Measurements from ENCODE around the gene MTAP.

MTAP gene

DNA sequence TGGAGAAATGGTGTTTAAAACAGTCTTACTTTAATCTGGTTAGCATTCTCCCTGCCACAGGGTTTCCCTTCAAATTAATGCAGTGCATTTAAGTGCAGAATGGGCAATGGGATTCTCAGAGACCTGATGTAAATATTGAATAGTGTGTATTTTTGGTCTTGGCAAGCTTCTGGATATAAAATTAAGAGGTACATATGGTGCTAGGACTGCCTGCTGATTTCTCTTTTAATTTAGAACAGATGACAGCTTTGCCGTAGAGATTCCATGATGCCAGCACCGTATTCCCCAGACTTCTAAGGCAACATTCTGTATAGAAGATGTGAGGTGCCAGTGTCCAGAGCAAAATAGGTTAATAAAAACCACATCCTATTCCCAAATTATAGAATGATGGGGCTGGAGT lies 1.9 kb downstream of the MTAP start:
- DNase-seq (ENCODE audit: insufficient read length, low spot score) (no peak), FAIRE-seq (no peak)

DNA sequence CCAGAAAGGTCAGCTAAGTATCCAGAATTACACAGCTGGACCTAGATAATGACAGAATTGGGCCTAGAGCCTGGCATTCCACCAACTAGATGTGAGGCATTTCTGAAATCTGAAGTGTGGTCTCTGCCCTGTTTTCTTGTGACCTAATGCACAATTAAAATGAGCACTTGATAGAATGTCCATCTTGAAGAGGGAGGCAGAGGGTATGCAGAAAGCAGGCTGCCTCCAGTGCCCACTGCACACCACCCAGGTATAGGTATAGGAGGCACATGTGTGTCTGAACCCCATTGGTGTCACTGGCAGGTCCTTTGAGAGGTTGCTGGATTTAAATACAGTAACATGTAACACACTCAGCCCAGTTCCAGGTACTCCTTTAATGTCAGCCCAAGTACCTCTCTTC lies 2.4 kb downstream of the MTAP start:
- DNase-seq (ENCODE audit: insufficient read length, low spot score), result no peak
- no peak for FAIRE-seq

DNA sequence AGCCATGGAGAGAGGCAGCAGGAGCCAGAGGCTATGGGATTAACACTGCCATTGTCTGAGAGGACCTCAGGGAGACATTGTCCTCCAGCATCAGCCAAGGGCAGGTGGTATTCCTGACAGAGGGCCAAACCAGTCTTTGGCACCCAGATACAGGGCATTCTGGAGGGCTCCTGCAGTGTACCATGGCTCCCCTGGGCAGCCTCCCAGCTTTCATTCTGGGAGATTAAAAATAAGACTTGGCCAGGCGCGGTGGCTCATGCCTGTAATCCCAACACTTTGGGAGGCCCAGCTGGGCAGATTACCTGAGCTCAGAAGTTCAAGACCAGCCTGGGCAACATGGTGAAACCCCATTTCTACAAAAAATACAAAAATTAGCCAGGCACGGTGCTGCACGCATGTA lies 4.2 kb downstream of the MTAP start:
- no peak for DNase-seq (ENCODE audit: insufficient read length, low spot score)
- no peak for FAIRE-seq

DNA sequence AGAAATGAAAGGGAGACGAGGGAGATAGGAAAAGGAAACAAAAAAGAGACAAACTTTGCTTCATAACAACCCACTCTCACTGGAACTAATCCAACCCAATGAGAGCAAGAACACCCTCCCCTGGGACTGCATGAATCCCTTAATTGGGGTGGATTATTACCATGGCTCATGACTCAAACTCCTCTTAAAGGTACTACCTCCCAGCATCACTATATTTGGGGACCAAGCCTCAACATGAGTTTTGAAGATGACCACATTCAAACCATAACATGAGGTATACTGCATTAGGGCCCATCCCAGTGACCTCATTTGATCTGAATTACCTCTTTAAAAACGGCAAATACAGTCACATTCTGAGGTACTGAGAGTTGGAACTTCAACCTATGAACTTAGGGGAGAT lies 8.0 kb downstream of the MTAP start:
- no peak for FAIRE-seq
- DNase-seq (ENCODE audit: insufficient read length, low spot score), result no peak

DNA sequence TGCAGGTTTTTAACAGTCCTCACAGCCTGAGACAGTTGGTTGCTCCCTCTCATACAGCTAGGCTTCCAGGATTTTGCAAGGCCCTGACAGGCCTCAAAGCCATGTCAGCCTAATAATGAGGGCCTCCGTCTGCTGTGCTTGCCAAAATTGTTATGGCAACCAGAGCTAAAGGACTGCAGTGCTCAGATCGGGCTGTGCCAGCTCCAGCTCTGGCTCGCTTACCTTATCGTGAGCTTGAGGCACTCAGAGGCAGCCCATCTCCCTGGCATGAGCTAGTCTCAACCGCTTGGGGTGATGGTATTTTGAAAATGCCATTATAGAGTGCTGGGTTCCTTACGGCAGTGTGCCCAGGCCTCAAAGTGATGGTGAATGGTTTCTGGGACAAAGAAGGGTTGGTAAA lies 8.4 kb downstream of the MTAP start:
- DNase-seq (ENCODE audit: insufficient read length, low spot score) (no peak), FAIRE-seq (no peak)

DNA sequence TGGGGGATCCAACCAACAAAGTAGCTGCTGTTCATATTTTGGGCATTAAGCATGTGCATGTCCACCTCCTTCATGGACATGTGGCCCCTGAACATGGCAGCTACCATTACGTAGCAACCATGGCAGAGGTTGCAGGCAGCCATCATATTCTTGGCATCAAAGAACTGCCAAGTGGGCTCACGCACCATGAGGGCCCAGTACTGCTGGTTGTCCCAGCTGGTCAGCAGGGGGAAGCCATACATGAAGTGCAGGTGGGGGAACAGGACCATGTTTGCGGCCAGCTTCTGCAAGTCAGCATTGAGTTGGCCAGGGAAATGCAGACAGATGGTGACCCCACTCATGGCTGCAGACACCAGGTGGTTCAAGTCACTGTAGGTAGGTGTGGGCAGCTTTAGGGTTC lies 9.5 kb downstream of the MTAP start:
- DNase-seq (ENCODE audit: insufficient read length, low spot score), result no peak
- FAIRE-seq, result no peak

DNA sequence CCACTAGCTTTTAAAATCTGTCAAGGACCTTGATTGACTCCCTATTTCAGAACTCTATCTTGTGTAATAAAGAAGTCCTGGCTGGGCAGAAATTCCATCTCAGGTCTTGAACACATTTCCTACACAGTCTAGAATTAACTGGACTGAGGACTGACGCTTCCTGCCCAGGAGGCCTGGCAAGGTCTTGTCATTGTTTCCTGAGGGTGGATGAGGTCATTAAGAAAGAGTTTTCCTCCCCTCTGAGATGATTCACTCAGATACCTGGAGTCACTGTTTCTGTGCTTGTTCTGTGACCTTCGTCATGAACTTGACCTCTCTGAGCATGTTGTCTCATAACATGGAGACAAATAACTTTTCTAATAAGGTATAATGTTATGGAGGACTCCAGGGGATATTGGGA lies 10.0 kb downstream of the MTAP start:
- FAIRE-seq, result no peak
- DNase-seq (ENCODE audit: insufficient read length, low spot score), result no peak

DNA sequence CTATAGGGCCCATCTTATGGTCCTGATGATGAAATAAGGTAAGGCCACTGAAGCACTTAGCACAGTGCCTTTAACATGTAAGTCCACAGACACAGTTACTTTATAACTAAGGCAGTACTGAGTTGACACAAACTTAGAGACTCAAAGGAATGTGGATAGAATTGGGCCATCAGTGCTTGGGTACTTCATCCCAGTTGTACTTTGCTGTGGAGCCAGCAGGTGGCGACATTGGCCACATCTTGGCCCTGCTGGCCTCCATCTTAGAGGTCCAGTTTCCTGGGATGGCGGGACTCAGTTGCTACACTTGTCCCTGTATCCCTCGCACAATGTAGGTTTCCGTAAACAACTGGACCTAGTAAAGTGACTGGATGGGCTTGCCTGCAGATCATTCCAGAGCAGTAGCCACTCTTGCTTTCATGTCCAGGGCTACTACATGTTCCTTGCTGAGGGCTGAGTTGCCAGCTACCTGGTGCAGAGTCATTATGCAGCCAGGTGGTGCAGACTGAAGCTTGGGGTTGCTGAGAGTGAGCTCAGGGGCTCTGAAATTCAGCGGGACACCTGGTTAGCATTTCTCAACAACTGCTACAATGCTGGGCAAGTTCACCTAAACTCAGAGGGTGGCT lies 10.6 kb downstream of the MTAP start:
- DNase-seq (ENCODE audit: insufficient read length, low spot score) (peak; percentile 48), FAIRE-seq (peak; percentile 90)

DNA sequence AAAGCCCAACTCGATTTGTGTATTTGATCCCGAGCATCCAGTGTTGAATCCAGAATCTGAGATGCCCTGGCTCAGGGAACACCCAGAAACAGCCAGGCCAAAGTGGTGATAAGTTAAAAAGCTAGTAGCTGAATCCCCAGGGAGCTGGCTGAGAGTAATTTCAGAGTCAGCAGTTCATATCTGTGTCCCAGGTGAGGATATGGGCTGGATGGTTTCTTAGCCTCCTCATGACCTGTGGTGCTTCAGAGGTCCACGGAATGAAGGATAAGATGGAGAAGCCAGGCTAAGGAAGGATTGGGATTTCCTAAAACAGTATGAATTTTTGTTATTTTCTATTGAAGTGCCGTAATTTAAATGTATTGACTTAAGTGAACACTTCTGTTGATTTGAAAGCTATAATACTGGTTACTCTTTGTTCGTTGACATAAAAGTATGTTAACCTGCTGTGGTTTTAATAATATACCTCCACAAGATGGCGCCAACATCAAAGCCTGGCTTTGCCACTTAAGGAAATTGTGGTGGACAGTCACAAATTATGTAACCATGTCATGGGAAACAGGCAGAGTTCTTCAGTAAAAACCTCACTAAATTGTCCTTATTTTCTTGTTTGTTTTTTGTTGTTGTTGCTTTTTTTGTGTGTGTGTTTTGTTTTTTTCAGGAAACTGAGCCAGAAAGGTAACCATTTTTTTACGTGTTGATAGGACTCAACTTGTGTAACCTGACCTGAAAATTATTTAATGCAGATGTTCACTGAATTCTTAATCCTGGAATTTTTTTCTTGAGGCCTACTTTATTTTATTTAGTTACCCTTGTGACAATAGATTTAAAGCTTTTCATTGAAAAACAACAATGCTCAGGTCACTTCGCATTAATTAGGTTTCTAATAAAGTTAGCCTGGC lies 11.4 kb downstream of the MTAP start:
- DNase-seq (ENCODE audit: insufficient read length, low spot score), result peak; percentile 20

DNA sequence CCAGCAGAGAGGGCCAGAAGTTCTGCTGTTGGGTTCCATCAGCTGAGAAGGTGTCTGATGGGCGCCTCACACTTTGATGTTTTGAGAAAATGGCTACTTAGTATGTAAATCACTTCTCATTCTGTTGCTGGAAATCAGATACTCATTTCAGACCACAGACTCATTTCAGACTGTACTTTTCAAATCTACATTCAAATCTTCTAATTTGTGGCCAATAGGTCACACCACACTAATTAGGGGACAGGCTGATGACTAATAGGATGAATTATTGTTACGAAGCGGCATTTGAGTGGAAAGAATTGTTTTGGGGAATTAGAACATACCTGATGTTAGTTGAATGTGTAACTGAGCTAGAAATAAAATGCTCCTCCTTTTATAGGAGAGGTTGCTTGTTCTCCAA lies 13.2 kb downstream of the MTAP start:
- DNase-seq (ENCODE audit: insufficient read length, low spot score), result no peak
- no peak for FAIRE-seq

More for the DNA sequence above, 11.4 kb downstream of the MTAP start:
- FAIRE-seq, result peak; percentile 95

DNA sequence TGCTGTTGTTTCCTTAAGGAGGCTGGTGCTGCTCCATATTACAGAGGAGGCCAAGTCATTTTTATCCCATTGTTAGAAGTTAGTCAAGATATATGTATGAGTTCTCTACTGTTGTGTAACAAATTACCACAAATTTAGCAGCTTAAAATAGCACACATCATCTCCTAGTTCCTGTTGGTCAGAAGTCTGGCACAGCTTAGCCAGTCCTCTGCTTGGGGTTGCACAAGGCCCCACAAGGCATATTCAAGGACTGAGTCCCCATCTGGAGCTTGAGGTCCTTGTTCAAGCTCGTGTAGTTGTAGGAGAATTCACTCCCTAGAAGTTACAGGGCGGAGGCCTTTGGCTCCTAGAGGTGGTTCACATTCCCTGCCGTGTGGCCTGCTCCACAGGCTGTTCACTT lies 14.7 kb downstream of the MTAP start:
- DNase-seq (ENCODE audit: insufficient read length, low spot score) (no peak), FAIRE-seq (no peak)

DNA sequence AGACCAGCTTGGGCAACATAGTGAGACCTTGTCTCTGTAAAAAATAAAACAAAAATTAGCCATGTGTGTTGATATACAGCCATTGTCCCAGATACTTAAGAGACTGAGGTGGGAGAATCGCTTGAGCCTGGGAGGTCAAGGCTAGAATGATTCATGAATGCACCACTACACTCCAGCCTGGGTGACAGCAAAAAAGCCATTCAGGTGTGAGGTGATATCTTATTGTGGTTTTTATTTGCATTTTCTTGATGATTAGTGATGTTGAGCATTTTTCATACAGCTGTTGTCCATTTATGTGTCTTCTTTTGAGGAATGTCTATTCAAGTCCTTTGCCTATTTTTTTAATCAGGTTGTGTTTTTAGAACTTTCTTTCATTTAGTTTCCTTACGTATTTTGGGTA lies 23.2 kb downstream of the MTAP start:
- DNase-seq (ENCODE audit: insufficient read length, low spot score) (no peak), FAIRE-seq (peak; percentile 57)

DNA sequence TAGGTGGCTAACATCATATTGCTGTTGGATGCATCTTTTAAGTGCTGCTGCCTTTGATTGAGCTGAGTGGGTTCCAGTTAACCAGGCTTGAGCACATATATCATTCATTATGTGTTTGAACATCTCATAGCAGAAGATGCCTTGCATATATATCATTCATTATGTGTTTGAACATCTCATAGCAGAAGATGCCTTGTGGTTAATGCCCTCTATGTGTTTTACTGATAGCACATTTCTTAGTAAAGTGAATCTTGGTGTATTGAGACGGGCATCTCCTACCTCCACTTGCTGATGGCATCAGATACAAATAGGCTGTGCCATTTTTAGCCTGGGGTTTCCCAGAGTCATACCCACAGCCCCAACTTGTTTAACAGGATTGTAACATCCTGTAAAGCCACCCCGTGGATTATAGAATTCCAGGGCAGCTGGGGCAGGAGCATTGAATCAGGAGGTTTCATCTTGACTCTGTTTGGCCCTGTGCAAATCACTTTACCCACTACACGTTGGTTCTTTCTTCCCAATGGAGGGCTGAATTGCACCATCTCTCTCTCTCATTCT lies 26.5 kb downstream of the MTAP start:
- FAIRE-seq, result no peak

DNA sequence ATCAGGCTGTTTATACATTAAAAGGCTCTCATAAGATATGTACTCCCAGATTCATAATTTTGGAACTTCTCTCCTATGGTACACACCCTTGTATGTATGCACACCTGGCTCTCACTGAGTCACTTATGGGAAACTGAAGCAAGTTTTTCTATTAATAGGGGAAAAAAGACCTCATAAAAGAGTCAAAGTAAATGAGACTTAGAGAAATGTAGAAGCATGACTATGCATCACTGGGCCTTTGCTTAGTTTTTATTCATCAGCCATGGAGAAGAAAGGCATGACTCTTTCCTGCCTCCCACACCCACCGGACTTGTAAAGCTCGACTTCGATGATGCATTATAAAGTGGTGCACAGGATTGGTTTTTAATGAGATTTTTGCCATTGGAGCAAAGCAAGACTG lies 28.2 kb downstream of the MTAP start:
- DNase-seq (ENCODE audit: insufficient read length, low spot score), result no peak
- no peak for FAIRE-seq

More for the DNA sequence above, 26.5 kb downstream of the MTAP start:
- DNase-seq (ENCODE audit: insufficient read length, low spot score), result no peak

DNA sequence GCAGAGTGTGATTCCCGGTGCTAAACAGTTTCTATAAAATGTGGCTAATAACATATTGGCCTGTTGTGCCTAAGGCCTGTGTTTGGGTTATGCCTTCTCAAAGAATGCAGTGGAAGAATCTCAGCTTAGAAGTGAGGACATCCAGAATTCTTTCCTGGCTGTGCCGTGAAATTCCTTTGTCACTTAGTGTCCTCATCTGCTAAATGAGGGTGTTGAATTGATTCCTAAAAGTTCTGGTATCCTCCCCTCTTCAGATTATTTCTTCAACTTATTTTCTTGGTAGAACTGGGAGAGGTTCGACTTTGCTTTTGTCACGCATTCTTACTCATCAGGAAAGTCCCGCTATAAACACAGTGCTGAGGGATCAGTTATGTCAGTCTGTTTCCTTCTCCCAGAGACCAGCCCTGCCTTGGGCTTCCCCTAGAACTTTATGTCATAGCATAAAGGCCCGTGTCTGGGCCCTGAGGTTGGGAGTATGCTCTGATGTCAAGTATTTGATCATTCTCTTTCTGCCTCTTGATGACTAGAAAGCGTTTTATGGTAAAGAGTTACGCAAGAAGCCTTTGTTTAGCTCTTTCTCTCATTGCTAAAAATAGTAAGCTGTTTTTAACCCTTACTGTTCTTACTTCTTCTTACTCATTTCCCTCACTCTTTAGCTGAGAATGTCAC lies 29.5 kb downstream of the MTAP start:
- FAIRE-seq (peak; percentile 75), DNase-seq (ENCODE audit: insufficient read length, low spot score) (peak; percentile 7)

DNA sequence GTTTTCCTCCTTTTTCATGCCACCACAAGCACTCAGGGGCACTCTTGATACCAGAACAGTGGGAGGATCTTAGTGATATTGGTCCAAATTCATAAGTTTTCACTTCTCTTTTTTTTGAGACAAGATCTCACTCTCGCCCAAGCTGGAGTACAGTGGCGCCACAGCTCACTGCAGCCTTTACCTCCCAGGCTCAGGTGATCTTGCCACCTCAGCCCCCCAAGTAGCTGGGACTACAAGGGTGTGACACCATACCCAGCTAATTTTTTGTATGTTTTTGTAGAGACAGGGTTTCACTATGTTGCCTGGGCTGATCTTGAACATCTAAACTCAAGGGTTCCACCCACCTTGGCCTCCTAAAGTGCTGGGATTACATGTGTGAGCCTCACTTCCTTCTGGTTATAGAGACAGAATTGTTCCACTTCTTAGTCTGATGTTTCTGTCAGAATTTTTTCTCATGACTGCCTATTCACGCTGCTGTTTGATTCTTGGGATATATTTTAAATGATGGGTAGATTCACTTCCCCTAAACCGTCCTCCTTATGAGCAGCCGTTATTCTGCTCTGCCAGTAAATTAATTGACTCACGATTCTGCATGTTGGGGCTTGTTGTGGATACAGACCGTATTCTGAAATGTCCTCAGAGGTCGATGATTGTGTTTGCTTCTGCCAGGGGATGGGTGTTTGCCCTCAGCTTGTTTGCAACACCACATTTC lies 30.8 kb downstream of the MTAP start:
- FAIRE-seq, result peak; percentile 89
- peak; percentile 2 for DNase-seq (ENCODE audit: insufficient read length, low spot score)

DNA sequence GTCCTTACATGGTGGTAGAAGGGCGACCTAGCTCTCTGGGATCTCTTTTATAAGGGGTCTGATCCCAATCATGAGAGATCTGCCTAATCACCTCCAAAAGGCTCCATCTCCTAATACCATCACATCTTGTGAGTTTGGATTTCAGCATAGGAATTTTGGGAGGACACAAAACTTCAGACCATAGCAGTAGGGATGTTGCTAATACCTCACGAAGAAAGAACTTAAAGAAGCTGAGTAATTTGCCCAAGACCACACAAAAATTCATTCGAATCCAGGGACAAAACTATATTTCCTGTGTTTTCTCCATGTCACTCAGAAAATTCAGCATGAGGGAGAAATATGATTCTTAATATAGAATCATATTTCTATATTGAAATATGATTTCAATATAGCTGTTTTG lies 32.7 kb downstream of the MTAP start:
- no peak for FAIRE-seq
- no peak for DNase-seq (ENCODE audit: insufficient read length, low spot score)

DNA sequence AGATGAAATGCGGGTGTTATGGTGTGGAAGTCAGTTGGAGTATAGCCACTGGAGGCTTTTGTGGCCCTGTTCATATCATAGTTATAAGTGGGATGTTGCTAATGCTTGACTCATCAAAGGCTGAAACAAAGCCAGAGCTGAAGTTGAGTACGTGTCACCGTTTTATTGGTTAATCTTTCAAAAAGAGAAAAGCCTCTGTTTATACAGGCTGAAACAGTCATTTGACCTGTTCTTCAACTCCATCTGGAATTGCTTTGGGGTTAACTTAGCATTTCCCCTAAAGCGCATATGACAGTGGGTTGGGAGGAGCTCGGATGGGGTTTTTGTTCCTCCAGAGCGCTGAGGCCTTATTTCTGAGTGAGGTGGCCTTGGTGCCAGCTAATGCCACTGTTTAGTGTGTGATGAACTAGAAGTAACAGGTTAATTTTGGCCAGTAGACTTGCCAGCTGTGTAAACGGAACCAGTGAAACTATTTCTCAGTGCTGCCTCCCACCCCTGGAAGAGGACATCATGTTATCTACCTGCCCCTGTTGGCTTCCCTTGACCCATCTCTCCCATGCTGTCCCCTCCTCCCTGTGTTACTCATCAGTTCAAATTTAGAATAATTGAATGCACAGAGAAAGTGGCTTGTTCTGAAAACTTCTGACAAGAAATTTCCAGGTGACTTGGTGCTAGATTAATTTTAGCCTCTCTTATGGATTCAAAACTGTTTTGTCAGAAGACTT lies 34.2 kb downstream of the MTAP start:
- FAIRE-seq (no peak), DNase-seq (ENCODE audit: insufficient read length, low spot score) (no peak)

DNA sequence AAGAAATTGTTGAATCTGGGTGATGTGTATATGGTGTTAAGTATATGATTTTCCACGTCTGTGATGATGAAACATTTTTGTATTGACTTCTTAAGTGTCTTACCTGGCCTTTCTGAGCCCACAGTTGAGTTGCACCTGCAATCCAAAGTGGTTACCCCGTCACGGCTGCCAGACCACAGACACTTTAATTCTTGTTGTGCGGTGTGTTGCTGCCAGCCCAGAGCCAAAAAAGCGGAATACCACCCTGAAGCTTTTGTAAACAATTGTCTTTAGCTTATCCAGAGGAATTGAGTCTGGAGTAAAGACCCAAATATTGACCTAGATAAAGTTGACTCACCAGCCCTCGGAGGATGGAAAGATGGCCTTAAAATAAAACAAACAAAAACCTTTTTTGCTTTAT lies 35.1 kb downstream of the MTAP start:
- DNase-seq (ENCODE audit: insufficient read length, low spot score) (no peak), FAIRE-seq (no peak)

DNA sequence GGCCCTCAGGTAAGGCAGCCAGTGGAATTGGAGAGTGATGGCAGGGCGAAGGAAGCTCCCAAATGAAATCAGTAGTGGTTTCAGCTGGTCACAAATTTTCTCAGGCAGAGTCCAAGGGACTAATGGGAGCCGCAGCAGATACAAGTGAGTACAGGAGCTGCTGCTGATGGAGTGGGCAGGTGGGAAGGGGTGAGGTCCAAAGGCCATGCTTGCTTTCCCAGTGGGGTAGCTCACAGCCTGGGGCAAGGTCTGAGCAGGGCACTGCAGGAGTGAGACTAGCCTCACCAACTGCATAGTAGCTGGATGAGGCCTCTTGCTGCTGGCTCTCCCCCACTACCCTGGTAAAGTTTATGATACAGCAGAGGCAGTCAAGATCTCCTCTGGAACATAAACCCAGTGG lies 38.2 kb downstream of the MTAP start:
- DNase-seq (ENCODE audit: insufficient read length, low spot score) (no peak), FAIRE-seq (no peak)
